GM18868 (cell line): ENCODE measurements around the gene DCAF17.

Experiments used
- ATAC-seq: cut with Tn5 transposase; IDR thresholded peaks from one replicate; pipeline ENCODE4 v1.9.1; 2021; ENCODE audit warnings: mild to moderate bottlenecking, moderate library complexity; ENCODE audit not compliant: unreplicated experiment

The DCAF17 gene

GRCh38 chr2:171434013-171434989 is at the start of gene DCAF17:
TSS of gene DCAF17 (plus strand) at chr2:171434226. CDS start at chr2:171434578, 352 bp downstream.
- ATAC-seq: peak; percentile 88

- ATAC-seq: no peak
These were observed 47.4 kb upstream of the DCAF17 start for GRCh38 chr2:171386627-171387026.

- no peak for ATAC-seq
These were observed 47.0 kb upstream of the DCAF17 start for GRCh38 chr2:171387052-171387451.

GRCh38 chr2:171389325-171389724 is 44.7 kb upstream of the DCAF17 start:
- no peak for ATAC-seq

GRCh38 chr2:171389780-171390179 is 44.2 kb upstream of the DCAF17 start:
- ATAC-seq: no peak

GRCh38 chr2:171390941-171391516 is 43.0 kb upstream of the DCAF17 start:
- peak; percentile 62 for ATAC-seq

- no peak for ATAC-seq
These were observed 42.5 kb upstream of the DCAF17 start for GRCh38 chr2:171391532-171391931.

- no peak for ATAC-seq
These were observed 40.5 kb upstream of the DCAF17 start for GRCh38 chr2:171393487-171393886.

GRCh38 chr2:171394164-171394740 is 39.8 kb upstream of the DCAF17 start:
- ATAC-seq: no peak

GRCh38 chr2:171399292-171399691 is 34.7 kb upstream of the DCAF17 start:
- no peak for ATAC-seq

- no peak for ATAC-seq
These were observed 33.6 kb upstream of the DCAF17 start for GRCh38 chr2:171400395-171400794.

GRCh38 chr2:171401947-171402346 is 32.1 kb upstream of the DCAF17 start:
- ATAC-seq: no peak

- no peak for ATAC-seq
These were observed 31.0 kb upstream of the DCAF17 start for GRCh38 chr2:171402906-171403580.

- no peak for ATAC-seq
These were observed 29.8 kb upstream of the DCAF17 start for GRCh38 chr2:171404261-171404660.

GRCh38 chr2:171404719-171405118 is 29.3 kb upstream of the DCAF17 start:
- ATAC-seq: no peak

- no peak for ATAC-seq
These were observed 28.5 kb upstream of the DCAF17 start for GRCh38 chr2:171405546-171405945.

GRCh38 chr2:171406044-171406443 is 28.0 kb upstream of the DCAF17 start:
- ATAC-seq: peak; percentile 69

GRCh38 chr2:171407030-171407675 is 26.9 kb upstream of the DCAF17 start:
- ATAC-seq: peak; percentile 58

GRCh38 chr2:171407676-171408044 is 26.4 kb upstream of the DCAF17 start:
- no peak for ATAC-seq

- ATAC-seq: no peak
These were observed 24.5 kb upstream of the DCAF17 start for GRCh38 chr2:171409436-171409971.
